Type B pancreatic cell (in vitro differentiated cells): Measurements from ENCODE around the gene COLGALT1. TPM values are rescaled to one million over a fixed set of nuclear protein-coding genes. Genes with fewer than 3 reads are reported as not detected.

Experiments
- DNase-seq: peaks from one replicate; pipeline ENCODE4 v3.0.0; 2021; ENCODE audit warnings: mixed read lengths; ENCODE audit not compliant: unreplicated experiment; ENCODE audit errors: extremely low spot score
- H3K27ac Mint-ChIP-seq: 2 replicates; pipeline ENCODE4 v1.8.0; 2021; ENCODE audit warnings: mild to moderate bottlenecking, mixed read lengths
- H3K27me3 Mint-ChIP-seq: 2 replicates; pipeline ENCODE4 v1.8.0; 2021; ENCODE audit warnings: mixed read lengths
- H3K36me3 Mint-ChIP-seq: 2 replicates; pipeline ENCODE4 v1.8.0; 2021; ENCODE audit warnings: mixed read lengths
- H3K4me1 Mint-ChIP-seq: one replicate; pipeline ENCODE4 v1.8.0; 2021; ENCODE audit warnings: mixed read lengths; ENCODE audit not compliant: unreplicated experiment
- H3K4me3 Mint-ChIP-seq: 2 replicates; pipeline ENCODE4 v1.8.0; 2021; ENCODE audit warnings: mild to moderate bottlenecking, mixed read lengths
- H3K9me3 Mint-ChIP-seq: 2 replicates; pipeline ENCODE4 v1.8.0; 2021; ENCODE audit warnings: mixed read lengths
- CTCF ChIP-seq: fragments of 200-600 bp; sonication (generic); conservative IDR thresholded peaks from 2 replicates; pipeline ENCODE4 v1.5.0; 2021; ENCODE audit warnings: antibody characterized with exemption, mild to moderate bottlenecking
- total RNA-seq: library from RNA; stranded (reverse); gene quantifications from 2 replicates; pipeline ENCODE4 v1.2.1, GENCODE V29; 2021; ENCODE audit warnings: low replicate concordance

Gene COLGALT1
- total RNA-seq, 1 donor from 2014 or later = 73.7 TPM

- no peak for DNase-seq
- no peaks in the 10 kb centered on the region for H3K4me1 Mint-ChIP-seq
- H3K9me3 Mint-ChIP-seq = no peaks in the 10 kb centered on the region
Observed at GRCh38 chr19:17522988-17523872, 32.2 kb upstream of the COLGALT1 start.

GRCh38 chr19:17524651-17525050 lies 30.8 kb upstream of the COLGALT1 start:
- no peak overlapping the region for H3K27ac Mint-ChIP-seq
- peaks cover 5% of the 10 kb centered on the region for H3K27me3 Mint-ChIP-seq
- no peaks in the 10 kb centered on the region for H3K36me3 Mint-ChIP-seq
- DNase-seq = no peak
- H3K4me3 Mint-ChIP-seq = no peak overlapping the region
- H3K9me3 Mint-ChIP-seq = peaks cover 3% of the 10 kb centered on the region
- no peak for TF ChIP-seq CTCF
- H3K4me1 Mint-ChIP-seq = no peaks in the 10 kb centered on the region

More at GRCh38 chr19:17522988-17523872, 32.2 kb upstream of the COLGALT1 start:
- Mint-ChIP-seq H3K36me3 (no peaks in the 10 kb centered on the region), H3K4me3 (no peak overlapping the region), H3K27me3 (no peaks in the 10 kb centered on the region), H3K27ac (no peak overlapping the region)
- TF ChIP-seq CTCF = no peak

- no peaks in the 10 kb centered on the region for H3K36me3 Mint-ChIP-seq
- H3K4me3 Mint-ChIP-seq = no peak overlapping the region
- H3K4me1 Mint-ChIP-seq = no peaks in the 10 kb centered on the region
- no peak overlapping the region for H3K27ac Mint-ChIP-seq
- DNase-seq = no peak
- TF ChIP-seq CTCF = no peak
- H3K9me3 Mint-ChIP-seq = peaks cover 3% of the 10 kb centered on the region
- H3K27me3 Mint-ChIP-seq = peaks cover 5% of the 10 kb centered on the region
Observed at GRCh38 chr19:17525141-17525540, 30.3 kb upstream of the COLGALT1 start.

GRCh38 chr19:17526922-17527321 lies 28.5 kb upstream of the COLGALT1 start:
- Mint-ChIP-seq H3K4me3 (no peak overlapping the region), H3K27ac (no peak overlapping the region), H3K27me3 (peaks cover 5% of the 10 kb centered on the region), H3K36me3 (no peaks in the 10 kb centered on the region), H3K4me1 (no peaks in the 10 kb centered on the region), H3K9me3 (peaks cover 3% of the 10 kb centered on the region)
- no peak for TF ChIP-seq CTCF
- DNase-seq = no peak

- no peaks in the 10 kb centered on the region for H3K4me1 Mint-ChIP-seq
- no peak overlapping the region for H3K27ac Mint-ChIP-seq
- H3K4me3 Mint-ChIP-seq = no peak overlapping the region
- peaks cover 3% of the 10 kb centered on the region for H3K9me3 Mint-ChIP-seq
- no peaks in the 10 kb centered on the region for H3K36me3 Mint-ChIP-seq
- DNase-seq = no peak
- peaks cover 5% of the 10 kb centered on the region for H3K27me3 Mint-ChIP-seq
- no peak for TF ChIP-seq CTCF
Observed at GRCh38 chr19:17527326-17527725, 28.1 kb upstream of the COLGALT1 start.
